Neural cell (in vitro differentiated cells): ENCODE data around the gene LOXL4. TPM values are rescaled to one million over a fixed set of nuclear protein-coding genes. Genes with fewer than 3 reads are reported as not detected.

Experiments used
- H2AFZ ChIP-seq: fragments of 200-600, 300-800 bp; sonication (generic), shearing (Covaris generic); 2 replicates; pipeline ENCODE4 v1.6.0; 2014; ENCODE audit warnings: low read depth, mild to moderate bottlenecking, antibody characterized with exemption, low read length, moderate library complexity
- H3F3A ChIP-seq: fragments of 200-600 bp; shearing (Covaris generic); 2 replicates; pipeline ENCODE4 v1.6.1; 2016; ENCODE audit warnings: mild to moderate bottlenecking, moderate library complexity, mixed read lengths, antibody characterized with exemption, low read length; ENCODE audit not compliant: insufficient read depth, poor library complexity, severe bottlenecking
- H3K27ac ChIP-seq: fragments of 200-600, 300-800 bp; sonication (generic), shearing (Covaris generic); 2 replicates; pipeline ENCODE4 v1.5.1; 2014; ENCODE audit warnings: mild to moderate bottlenecking, low read length, moderate library complexity
- H3K27me3 ChIP-seq: fragments of 300-800, 200-600 bp; sonication (generic), shearing (Covaris generic); 2 replicates; pipeline ENCODE4 v1.6.0; 2014; ENCODE audit warnings: mild to moderate bottlenecking, low read depth, low read length, moderate library complexity; ENCODE audit not compliant: insufficient read depth
- H3K36me3 ChIP-seq: fragments of 300-800, 200-600 bp; sonication (generic), shearing (Covaris generic); 2 replicates; pipeline ENCODE4 v1.5.1; 2014; ENCODE audit warnings: mild to moderate bottlenecking, antibody characterized with exemption, low read length, moderate library complexity; ENCODE audit not compliant: insufficient read depth
- H3K4me2 ChIP-seq: fragments of 300-800, 200-600 bp; sonication (generic), shearing (Covaris generic); 2 replicates; pipeline ENCODE4 v1.6.0; 2014; ENCODE audit warnings: mild to moderate bottlenecking, low read length
- H3K4me3 ChIP-seq: fragments of 300-800, 200-600 bp; sonication (generic), shearing (Covaris generic); 2 replicates; pipeline ENCODE4 v1.5.1; 2014; ENCODE audit warnings: mild to moderate bottlenecking, low read length, moderate library complexity
- H3K79me2 ChIP-seq: fragments of 200-600 bp; shearing (Covaris generic); replicated peaks from 2 replicates; pipeline ENCODE4 v1.6.0; 2014; ENCODE audit warnings: mild to moderate bottlenecking, low read length, moderate library complexity; ENCODE audit not compliant: insufficient read depth
- H3K9ac ChIP-seq: fragments of 300-800, 200-600 bp; sonication (generic), shearing (Covaris generic); 2 replicates; pipeline ENCODE4 v1.6.1; 2016; ENCODE audit warnings: mild to moderate bottlenecking, low read length, mixed read lengths
- H3K9me2 ChIP-seq: fragments of 200-600 bp; shearing (Covaris generic); 2 replicates; pipeline ENCODE4 v1.6.1; 2016; ENCODE audit warnings: mild to moderate bottlenecking, low read length, mixed read lengths; ENCODE audit not compliant: insufficient read depth
- H3K9me3 ChIP-seq: fragments of 200-600, 300-800 bp; sonication (generic), shearing (Covaris generic); 2 replicates; pipeline ENCODE4 v1.6.1; 2016; ENCODE audit warnings: mild to moderate bottlenecking, mixed run types, low read length, moderate library complexity, mixed read lengths
- H4K20me1 ChIP-seq: fragments of 200-600 bp; shearing (Covaris generic); 2 replicates; pipeline ENCODE4 v1.6.1; 2016; ENCODE audit warnings: mild to moderate bottlenecking, mixed run types; ENCODE audit not compliant: insufficient read depth
- CTCF ChIP-seq: fragments of 450-650 bp; IDR thresholded peaks from 2 replicates; pipeline ENCODE4 v1.5.1; 2014; ENCODE audit warnings: antibody characterized with exemption, mild to moderate bottlenecking, moderate library complexity; ENCODE audit not compliant: poor library complexity, severe bottlenecking
- EP300 ChIP-seq: fragments of 450-650 bp; conservative IDR thresholded peaks from 2 replicates; pipeline ENCODE4 v1.6.1; 2014; ENCODE audit warnings: antibody characterized with exemption, mild to moderate bottlenecking, moderate library complexity; ENCODE audit not compliant: poor library complexity, severe bottlenecking
- EZH2 ChIP-seq: fragments of 200-600, 300-800 bp; shearing (Covaris generic), sonication (generic); IDR thresholded peaks from 2 replicates; pipeline ENCODE4 v1.6.1; 2014; ENCODE audit warnings: antibody characterized with exemption, low read length, borderline replicate concordance, mild to moderate bottlenecking; ENCODE audit not compliant: insufficient read depth, poor library complexity, severe bottlenecking
- MXI1 ChIP-seq: fragments of 450-650 bp; conservative IDR thresholded peaks from 2 replicates; pipeline ENCODE4 v1.6.1; 2014; ENCODE audit warnings: antibody characterized with exemption, mild to moderate bottlenecking; ENCODE audit not compliant: poor library complexity, severe bottlenecking
- POLR2AphosphoS5 ChIP-seq: IDR thresholded peaks from 2 replicates; pipeline ENCODE4 v1.6.1; 2012
- RAD21 ChIP-seq: fragments of 450-650 bp; conservative IDR thresholded peaks from 2 replicates; pipeline ENCODE4 v1.6.1; 2014; ENCODE audit warnings: antibody characterized with exemption, mild to moderate bottlenecking, moderate library complexity
- REST ChIP-seq: IDR thresholded peaks from 2 replicates; pipeline ENCODE4 v1.6.1; 2012; ENCODE audit warnings: borderline replicate concordance
- SMC3 ChIP-seq: fragments of 450-650 bp; conservative IDR thresholded peaks from 2 replicates; pipeline ENCODE4 v1.6.1; 2014; ENCODE audit warnings: antibody characterized with exemption, mild to moderate bottlenecking, moderate library complexity; ENCODE audit not compliant: poor library complexity
- TAF1 ChIP-seq: IDR thresholded peaks from 2 replicates; pipeline ENCODE4 v1.6.1; 2012; ENCODE audit warnings: low read depth
- polyA plus RNA-seq: library from polyadenylated mRNA; depleted of rRNA; stranded (reverse); fragments of >200 nt; gene quantifications from 2 replicates; pipeline ENCODE4 v1.2.3, GENCODE V29; 2014

Gene LOXL4
- polyA plus RNA-seq, 1 donor from 2014 or later = not detected

GRCh38 chr10:98272656-98273055 is 4.7 kb upstream of the LOXL4 start:
- TF ChIP-seq RAD21 (no peak), TAF1 (no peak), EZH2 (no peak), REST (no peak), MXI1 (no peak), SMC3 (no peak), CTCF (no peak), EP300 (no peak), POLR2AphosphoS5 (no peak)
- H2AFZ ChIP-seq = no peak overlapping the region

GRCh38 chr10:98272245-98272644 is 4.3 kb upstream of the LOXL4 start:
- H3K4me2 ChIP-seq = no peak overlapping the region
- no peak overlapping the region for H3K4me3 ChIP-seq
- no peaks in the 10 kb centered on the region for H3K9me3 ChIP-seq
- H3K27me3 ChIP-seq = no peaks in the 10 kb centered on the region
- no peak overlapping the region for H3K27ac ChIP-seq
- no peaks in the 10 kb centered on the region for H4K20me1 ChIP-seq
- H3F3A ChIP-seq = no peaks in the 10 kb centered on the region
- no peaks in the 10 kb centered on the region for H3K36me3 ChIP-seq
- no peak overlapping the region for H3K9ac ChIP-seq
- H3K9me2 ChIP-seq = no peaks in the 10 kb centered on the region
- TF ChIP-seq RAD21 (no peak), POLR2AphosphoS5 (no peak), REST (no peak), EZH2 (no peak), CTCF (no peak), TAF1 (no peak), SMC3 (no peak), EP300 (no peak), MXI1 (no peak)
- no peak overlapping the region for H2AFZ ChIP-seq
- no peaks in the 10 kb centered on the region for H3K79me2 ChIP-seq

More at GRCh38 chr10:98272656-98273055, 4.7 kb upstream of the LOXL4 start:
- no peak overlapping the region for H3K27ac ChIP-seq
- no peaks in the 10 kb centered on the region for H3K79me2 ChIP-seq
- no peak overlapping the region for H3K9ac ChIP-seq
- no peak overlapping the region for H3K4me2 ChIP-seq
- no peaks in the 10 kb centered on the region for H4K20me1 ChIP-seq
- H3K9me3 ChIP-seq = no peaks in the 10 kb centered on the region
- H3K9me2 ChIP-seq = no peaks in the 10 kb centered on the region
- H3K36me3 ChIP-seq = no peaks in the 10 kb centered on the region
- no peak overlapping the region for H3K4me3 ChIP-seq
- H3F3A ChIP-seq = no peaks in the 10 kb centered on the region
- H3K27me3 ChIP-seq = no peaks in the 10 kb centered on the region
